NT2/D1 (cell line): ENCODE data around the gene IL15RA.

Source experiments
- SUZ12 ChIP-seq: IDR thresholded peaks from 2 replicates; pipeline ENCODE4 v1.6.1; 2011; ENCODE audit not compliant: insufficient read length, insufficient read depth; ENCODE audit errors: extremely low read depth
- ZNF274 ChIP-seq: IDR thresholded peaks from 2 replicates; pipeline ENCODE4 v1.6.1; 2011; ENCODE audit warnings: mild to moderate bottlenecking, low read depth, low read length

- TF ChIP-seq ZNF274 (no peak), SUZ12 (no peak)
These were observed 70.7 kb downstream of the IL15RA start for GRCh38 chr10:5906651-5907050.
